ENCODE data around the gene KRT25. TPM values are rescaled to one million over a fixed set of nuclear protein-coding genes. Genes with fewer than 3 reads are reported as not detected.

The KRT25 gene
- total and polyA plus RNA-seq, 4 donors: 0.15 to 0.40 TPM; not detected in 2

- Histone ChIP-seq H3K4me3 (ENCODE audit: low read depth, low read length) (no peak overlapping the region), H3K4me1 (ENCODE audit: control insufficient read depth, insufficient read depth, low read length) (no peaks in the 10 kb centered on the region), H3K27me3 (ENCODE audit: control insufficient read depth, insufficient read depth, low read length) (no peaks in the 10 kb centered on the region), H3K36me3 (ENCODE audit: control insufficient read depth, insufficient read depth, low read length) (no peaks in the 10 kb centered on the region), H3K27ac (ENCODE audit: low read depth, low read length) (no peak overlapping the region), H3K9me3 (ENCODE audit: control insufficient read depth, insufficient read depth, low read length) (no peaks in the 10 kb centered on the region)
- DNase-seq (ENCODE audit: low read depth in 4 of 6, low spot score in 6 of 6): no peak
- 88% methylated on average over 4 of the region's 8 CpGs for WGBS (ENCODE audit: insufficient coverage)
These were observed 27.5 kb downstream of the KRT25 start for GRCh38 chr17:40727447-40728231.

- H3K9me3 ChIP-seq (ENCODE audit: control insufficient read depth, insufficient read depth, low read length): no peaks in the 10 kb centered on the region
- H3K36me3 ChIP-seq (ENCODE audit: control insufficient read depth, insufficient read depth, low read length): no peaks in the 10 kb centered on the region
- H3K4me3 ChIP-seq (ENCODE audit: low read depth, low read length): no peak overlapping the region
- no CpG with 5 or more reads among the region's 2 CpGs for WGBS (ENCODE audit: insufficient coverage)
- H3K27ac ChIP-seq (ENCODE audit: low read depth, low read length): no peak overlapping the region
- no peaks in the 10 kb centered on the region for H3K4me1 ChIP-seq (ENCODE audit: control insufficient read depth, insufficient read depth, low read length)
- H3K27me3 ChIP-seq (ENCODE audit: control insufficient read depth, insufficient read depth, low read length): no peaks in the 10 kb centered on the region
- DNase-seq (ENCODE audit: low read depth in 4 of 6, low spot score in 6 of 6): peak in 1 of 6 donors; percentile 17
These were observed 28.2 kb downstream of the KRT25 start for GRCh38 chr17:40726919-40727318.

- Histone ChIP-seq H3K27me3 (ENCODE audit: control insufficient read depth, insufficient read depth, low read length) (no peaks in the 10 kb centered on the region), H3K4me1 (ENCODE audit: control insufficient read depth, insufficient read depth, low read length) (no peaks in the 10 kb centered on the region), H3K36me3 (ENCODE audit: control insufficient read depth, insufficient read depth, low read length) (no peaks in the 10 kb centered on the region), H3K4me3 (ENCODE audit: low read depth, low read length) (no peak overlapping the region), H3K9me3 (ENCODE audit: control insufficient read depth, insufficient read depth, low read length) (no peaks in the 10 kb centered on the region), H3K27ac (ENCODE audit: low read depth, low read length) (no peak overlapping the region)
- WGBS (ENCODE audit: insufficient coverage): 82% methylated on average over 1 of the region's 1 CpG
- DNase-seq (ENCODE audit: low read depth in 4 of 6, low spot score in 6 of 6): no peak
These were observed 30.5 kb downstream of the KRT25 start for GRCh38 chr17:40724656-40725055.

GRCh38 chr17:40722241-40722640 lies 32.9 kb downstream of the KRT25 start:
- WGBS (ENCODE audit: insufficient coverage): no CpG with 5 or more reads among the region's 1 CpG
- DNase-seq (ENCODE audit: low read depth in 4 of 6, low spot score in 6 of 6): peak in 1 of 6 donors; percentile 4
- no peak overlapping the region for H3K4me3 ChIP-seq (ENCODE audit: low read depth, low read length)
- no peaks in the 10 kb centered on the region for H3K9me3 ChIP-seq (ENCODE audit: control insufficient read depth, insufficient read depth, low read length)
- H3K27me3 ChIP-seq (ENCODE audit: control insufficient read depth, insufficient read depth, low read length): no peaks in the 10 kb centered on the region
- H3K27ac ChIP-seq (ENCODE audit: low read depth, low read length): no peak overlapping the region
- no peaks in the 10 kb centered on the region for H3K4me1 ChIP-seq (ENCODE audit: control insufficient read depth, insufficient read depth, low read length)
- H3K36me3 ChIP-seq (ENCODE audit: control insufficient read depth, insufficient read depth, low read length): no peaks in the 10 kb centered on the region

- Histone ChIP-seq H3K4me3 (ENCODE audit: low read depth, low read length) (no peak overlapping the region), H3K27ac (ENCODE audit: low read depth, low read length) (no peak overlapping the region), H3K4me1 (ENCODE audit: control insufficient read depth, insufficient read depth, low read length) (no peaks in the 10 kb centered on the region), H3K27me3 (ENCODE audit: control insufficient read depth, insufficient read depth, low read length) (no peaks in the 10 kb centered on the region), H3K36me3 (ENCODE audit: control insufficient read depth, insufficient read depth, low read length) (no peaks in the 10 kb centered on the region), H3K9me3 (ENCODE audit: control insufficient read depth, insufficient read depth, low read length) (no peaks in the 10 kb centered on the region)
- DNase-seq (ENCODE audit: low read depth in 4 of 6, low spot score in 6 of 6): no peak
- WGBS (ENCODE audit: insufficient coverage): no CpG with 5 or more reads among the region's 2 CpGs
These were observed 34.2 kb downstream of the KRT25 start for GRCh38 chr17:40720899-40721298.

GRCh38 chr17:40718930-40719329 lies 36.2 kb downstream of the KRT25 start:
- no peak for DNase-seq (ENCODE audit: low read depth in 4 of 6, low spot score in 6 of 6)
- Histone ChIP-seq H3K4me1 (ENCODE audit: control insufficient read depth, insufficient read depth, low read length) (no peaks in the 10 kb centered on the region), H3K27ac (ENCODE audit: low read depth, low read length) (no peak overlapping the region), H3K9me3 (ENCODE audit: control insufficient read depth, insufficient read depth, low read length) (no peaks in the 10 kb centered on the region), H3K36me3 (ENCODE audit: control insufficient read depth, insufficient read depth, low read length) (no peaks in the 10 kb centered on the region), H3K4me3 (ENCODE audit: low read depth, low read length) (no peak overlapping the region), H3K27me3 (ENCODE audit: control insufficient read depth, insufficient read depth, low read length) (no peaks in the 10 kb centered on the region)
- WGBS (ENCODE audit: insufficient coverage): 79% methylated on average over 7 of the region's 8 CpGs

GRCh38 chr17:40717776-40718175 lies 37.4 kb downstream of the KRT25 start:
- no peaks in the 10 kb centered on the region for H3K4me1 ChIP-seq (ENCODE audit: control insufficient read depth, insufficient read depth, low read length)
- H3K36me3 ChIP-seq (ENCODE audit: control insufficient read depth, insufficient read depth, low read length): no peaks in the 10 kb centered on the region
- no CpG with 5 or more reads among the region's 3 CpGs for WGBS (ENCODE audit: insufficient coverage)
- no peaks in the 10 kb centered on the region for H3K9me3 ChIP-seq (ENCODE audit: control insufficient read depth, insufficient read depth, low read length)
- no peak for DNase-seq (ENCODE audit: low read depth in 4 of 6, low spot score in 6 of 6)
- no peak overlapping the region for H3K27ac ChIP-seq (ENCODE audit: low read depth, low read length)
- H3K27me3 ChIP-seq (ENCODE audit: control insufficient read depth, insufficient read depth, low read length): no peaks in the 10 kb centered on the region
- no peak overlapping the region for H3K4me3 ChIP-seq (ENCODE audit: low read depth, low read length)

GRCh38 chr17:40714473-40714872 lies 40.7 kb downstream of the KRT25 start:
- no peak for DNase-seq (ENCODE audit: low read depth in 4 of 6, low spot score in 6 of 6)
- Histone ChIP-seq H3K27ac (ENCODE audit: low read depth, low read length) (no peak overlapping the region), H3K4me3 (ENCODE audit: low read depth, low read length) (no peak overlapping the region), H3K4me1 (ENCODE audit: control insufficient read depth, insufficient read depth, low read length) (no peaks in the 10 kb centered on the region), H3K27me3 (ENCODE audit: control insufficient read depth, insufficient read depth, low read length) (no peaks in the 10 kb centered on the region), H3K9me3 (ENCODE audit: control insufficient read depth, insufficient read depth, low read length) (no peaks in the 10 kb centered on the region), H3K36me3 (ENCODE audit: control insufficient read depth, insufficient read depth, low read length) (no peaks in the 10 kb centered on the region)
- WGBS (ENCODE audit: insufficient coverage): 100% methylated on average over 1 of the region's 6 CpGs

GRCh38 chr17:40707745-40708144 lies 47.4 kb downstream of the KRT25 start:
- no peak overlapping the region for H3K27ac ChIP-seq (ENCODE audit: low read depth, low read length)
- no peaks in the 10 kb centered on the region for H3K4me1 ChIP-seq (ENCODE audit: control insufficient read depth, insufficient read depth, low read length)
- peak in 1 of 6 donors; percentile 4 for DNase-seq (ENCODE audit: low read depth in 4 of 6, low spot score in 6 of 6)
- 62% methylated on average over 4 of the region's 7 CpGs for WGBS (ENCODE audit: insufficient coverage)
- no peak overlapping the region for H3K4me3 ChIP-seq (ENCODE audit: low read depth, low read length)
- no peaks in the 10 kb centered on the region for H3K36me3 ChIP-seq (ENCODE audit: control insufficient read depth, insufficient read depth, low read length)
- H3K27me3 ChIP-seq (ENCODE audit: control insufficient read depth, insufficient read depth, low read length): no peaks in the 10 kb centered on the region
- no peaks in the 10 kb centered on the region for H3K9me3 ChIP-seq (ENCODE audit: control insufficient read depth, insufficient read depth, low read length)

- Histone ChIP-seq H3K36me3 (ENCODE audit: control insufficient read depth, insufficient read depth, low read length) (no peaks in the 10 kb centered on the region), H3K9me3 (ENCODE audit: control insufficient read depth, insufficient read depth, low read length) (no peaks in the 10 kb centered on the region), H3K27ac (ENCODE audit: low read depth, low read length) (no peak overlapping the region), H3K27me3 (ENCODE audit: control insufficient read depth, insufficient read depth, low read length) (no peaks in the 10 kb centered on the region), H3K4me1 (ENCODE audit: control insufficient read depth, insufficient read depth, low read length) (no peaks in the 10 kb centered on the region), H3K4me3 (ENCODE audit: low read depth, low read length) (no peak overlapping the region)
- no peak for DNase-seq (ENCODE audit: low read depth in 4 of 6, low spot score in 6 of 6)
- WGBS (ENCODE audit: insufficient coverage): no CpG with 5 or more reads among the region's 4 CpGs
These were observed 49.5 kb downstream of the KRT25 start for GRCh38 chr17:40705584-40705983.

Measured in spinal cord (tissue), 10 donors.